Smooth muscle cell (in vitro differentiated cells): Measurements from ENCODE around the gene PACSIN2. TPM values are rescaled to one million over a fixed set of nuclear protein-coding genes. Genes with fewer than 3 reads are reported as not detected.

Experiments
- DNase-seq: peaks from one replicate; lab custom pipeline; 2025; ENCODE audit not compliant: unreplicated experiment; lab: John Stamatoyannopoulos, UW
- H2AFZ ChIP-seq: fragments of 200-600 bp; sonication (generic); 2 replicates; pipeline ENCODE4 v1.6.0; 2016; ENCODE audit warnings: antibody characterized with exemption, low read depth, mild to moderate bottlenecking
- H3F3A ChIP-seq: fragments of 200-600 bp; sonication (generic); 2 replicates; pipeline ENCODE4 v1.6.0; 2017; ENCODE audit warnings: antibody characterized with exemption, low read depth
- H3K27ac ChIP-seq: fragments of 200-600 bp; sonication (generic); 2 replicates; pipeline ENCODE4 v1.5.1; 2016; ENCODE audit warnings: low read depth, mild to moderate bottlenecking
- H3K27me3 ChIP-seq: fragments of 200-600 bp; sonication (generic); 2 replicates; pipeline ENCODE4 v1.6.1; 2016; ENCODE audit warnings: low read depth, mild to moderate bottlenecking
- H3K36me3 ChIP-seq: fragments of 200-600 bp; sonication (generic); 2 replicates; pipeline ENCODE4 v1.5.1; 2016; ENCODE audit warnings: low read depth
- H3K4me1 ChIP-seq: fragments of 200-600 bp; sonication (generic); 2 replicates; pipeline ENCODE4 v1.5.1; 2016; ENCODE audit warnings: low read depth
- H3K4me2 ChIP-seq: fragments of 200-600 bp; sonication (generic); 2 replicates; pipeline ENCODE4 v1.6.0; 2016; ENCODE audit warnings: mild to moderate bottlenecking
- H3K4me3 ChIP-seq: fragments of 200-600 bp; sonication (generic); 2 replicates; pipeline ENCODE4 v1.5.1; 2016; ENCODE audit warnings: mild to moderate bottlenecking
- H3K79me2 ChIP-seq: fragments of 200-600 bp; sonication (generic); 2 replicates; pipeline ENCODE4 v1.6.0; 2016; ENCODE audit warnings: low read depth, mild to moderate bottlenecking
- H3K9ac ChIP-seq: fragments of 200-600 bp; sonication (generic); 2 replicates; pipeline ENCODE4 v1.6.0; 2016; ENCODE audit warnings: low read depth
- H3K9me3 ChIP-seq: fragments of 200-600 bp; sonication (generic); replicated peaks from 2 replicates; pipeline ENCODE4 v1.5.1; 2016; ENCODE audit warnings: low read depth
- H4K20me1 ChIP-seq: fragments of 200-600 bp; sonication (generic); 2 replicates; pipeline ENCODE4 v1.6.0; 2016; ENCODE audit warnings: low read depth
- CTCF ChIP-seq: fragments of 200-600 bp; sonication (generic); IDR thresholded peaks from 2 replicates; pipeline ENCODE4 v1.5.1; 2017; ENCODE audit warnings: borderline replicate concordance, mild to moderate bottlenecking, antibody characterized with exemption; ENCODE audit not compliant: insufficient read depth, poor library complexity, severe bottlenecking
- WGBS: methylation state at CpG from one replicate; pipeline ENCODE4 v1.1.7; 2016; ENCODE audit warnings: low lambda C conversion rate; 5-methylcytosine and 5-hydroxymethylcytosine counted together
- polyA plus RNA-seq: library from polyadenylated mRNA; unstranded; fragments of >200 nt; fragmentation: Nextera tagmentation; extraction: Ambion mirVana; gene quantifications from 2 replicates; pipeline ENCODE4 v1.2.1, GENCODE V29; 2016
- total RNA-seq: library from RNA; depleted of rRNA; stranded (reverse); fragments of >200 nt; gene quantifications from 2 replicates; pipeline ENCODE4 v1.2.3, GENCODE V29; 2014

PACSIN2 gene
- total and polyA plus RNA-seq, 2 experiments from 2014 or later, result 34.7 to 41.1 TPM

- peaks cover 66% of the 10 kb centered on the region for H4K20me1 ChIP-seq
- no peak for TF ChIP-seq CTCF
- H3K79me2 ChIP-seq, result peaks cover 67% of the 10 kb centered on the region
- H3K4me2 ChIP-seq, result peak overlapping the region; percentile 58
- whole genome bisulfite sequencing, result 62% methylated on average over 5 of the region's 5 CpGs
- H3K4me1 ChIP-seq, result peaks cover 19% of the 10 kb centered on the region
- H2AFZ ChIP-seq, result no peak overlapping the region
- peaks cover 4% of the 10 kb centered on the region for H3F3A ChIP-seq
- H3K36me3 ChIP-seq, result no peaks in the 10 kb centered on the region
- no peaks in the 10 kb centered on the region for H3K9me3 ChIP-seq
- H3K27me3 ChIP-seq, result no peaks in the 10 kb centered on the region
- DNase-seq, result no peak
- no peak overlapping the region for H3K9ac ChIP-seq
- peak overlapping the region; percentile 72 for H3K27ac ChIP-seq
- no peak overlapping the region for H3K4me3 ChIP-seq
These were observed 23.8 kb downstream of the PACSIN2 start for GRCh38 chr22:42991010-42991651.

- H3K4me3 ChIP-seq, result no peak overlapping the region
- no peak for DNase-seq
- H4K20me1 ChIP-seq, result peaks cover 70% of the 10 kb centered on the region
These were observed 24.7 kb downstream of the PACSIN2 start for GRCh38 chr22:42990131-42990838.

GRCh38 chr22:42986115-42986514 is 28.8 kb downstream of the PACSIN2 start:
- Histone ChIP-seq H3K36me3 (no peaks in the 10 kb centered on the region), H2AFZ (no peak overlapping the region), H3K9me3 (no peaks in the 10 kb centered on the region), H3K9ac (no peak overlapping the region), H3F3A (no peaks in the 10 kb centered on the region), H3K79me2 (peaks cover 68% of the 10 kb centered on the region), H3K4me2 (no peak overlapping the region), H4K20me1 (peaks cover 74% of the 10 kb centered on the region), H3K4me1 (peaks cover 7% of the 10 kb centered on the region), H3K27ac (no peak overlapping the region), H3K4me3 (no peak overlapping the region), H3K27me3 (no peaks in the 10 kb centered on the region)
- TF ChIP-seq CTCF, result no peak
- WGBS, result 86% methylated on average over 13 of the region's 13 CpGs
- DNase-seq, result no peak

More at GRCh38 chr22:42990131-42990838, 24.7 kb downstream of the PACSIN2 start:
- Histone ChIP-seq H2AFZ (no peak overlapping the region), H3F3A (peaks cover 4% of the 10 kb centered on the region), H3K79me2 (peaks cover 70% of the 10 kb centered on the region), H3K9ac (no peak overlapping the region), H3K4me1 (peaks cover 19% of the 10 kb centered on the region), H3K27ac (peak overlapping the region; percentile 72), H3K36me3 (no peaks in the 10 kb centered on the region), H3K27me3 (no peaks in the 10 kb centered on the region), H3K9me3 (no peaks in the 10 kb centered on the region), H3K4me2 (peak overlapping the region; percentile 58)
- TF ChIP-seq CTCF, result peak; percentile 42
- WGBS, result 34% methylated on average over 9 of the region's 9 CpGs
